ENCODE data around the gene EXOC6.
"Not testable (repeated sequence)": the region's sequence is repeated elsewhere in the genome, so short reads cannot be mapped to it uniquely, and the experiment has no call there.

The EXOC6 gene

DNA sequence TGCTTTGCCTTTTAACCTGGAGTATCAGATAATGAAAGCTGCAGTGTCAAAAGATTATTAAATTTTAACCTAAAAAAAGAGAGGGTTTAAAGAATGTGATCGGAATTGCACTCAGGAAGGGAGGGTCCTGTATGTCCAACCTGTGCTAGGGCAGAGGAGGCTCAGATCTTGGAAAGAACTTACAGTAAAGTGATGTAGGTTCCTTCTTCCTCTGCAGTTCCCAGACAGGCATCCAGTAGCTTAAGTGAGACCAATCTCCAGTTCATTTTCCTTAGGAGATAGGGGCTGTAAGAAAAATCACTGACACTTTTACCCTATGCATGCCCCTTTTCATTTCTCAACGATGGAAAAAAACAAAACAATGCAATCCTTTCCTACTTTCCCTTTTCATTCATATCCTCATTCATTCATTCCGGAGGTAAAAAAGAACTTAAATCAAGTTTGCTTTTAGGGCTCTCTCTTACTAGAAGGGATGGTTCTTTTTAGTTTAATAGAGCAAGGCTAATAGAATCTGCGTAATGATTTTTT lies 28.3 kb downstream of the EXOC6 start:
- DNase-seq (ENCODE audit: low read depth in 1 of 2, low spot score in 1 of 2), result no peak

DNA sequence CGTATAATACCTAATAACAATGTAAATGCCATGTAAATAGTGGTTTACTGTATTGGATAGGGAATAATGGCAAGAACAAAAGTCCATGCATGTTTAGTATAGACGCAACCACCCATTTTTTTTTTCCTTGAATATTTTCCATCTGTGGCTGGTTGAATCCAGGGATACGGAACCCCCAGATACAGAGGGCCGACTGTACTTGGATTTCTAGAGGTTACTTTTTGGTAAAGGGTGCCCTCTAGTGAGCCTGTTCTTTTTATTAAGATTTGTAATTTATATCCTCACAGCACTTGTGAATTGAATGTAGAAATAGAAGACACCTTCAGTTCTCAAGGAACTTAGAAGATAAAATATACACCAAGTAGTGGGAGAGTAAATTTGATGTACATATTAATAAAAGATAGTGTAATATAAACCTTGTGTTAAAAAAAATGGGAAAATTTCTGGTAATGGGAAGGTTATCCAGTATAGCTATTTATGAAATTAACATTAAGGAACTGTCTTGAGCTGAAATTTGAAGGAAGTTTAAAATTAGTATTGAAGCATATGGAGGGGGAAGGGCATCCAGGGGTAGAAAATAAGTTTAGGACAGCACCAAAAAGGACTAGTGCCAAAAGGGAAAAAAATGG lies 32.0 kb downstream of the EXOC6 start:
- no peak for DNase-seq (ENCODE audit: low read depth in 1 of 2, low spot score in 1 of 2)

DNA sequence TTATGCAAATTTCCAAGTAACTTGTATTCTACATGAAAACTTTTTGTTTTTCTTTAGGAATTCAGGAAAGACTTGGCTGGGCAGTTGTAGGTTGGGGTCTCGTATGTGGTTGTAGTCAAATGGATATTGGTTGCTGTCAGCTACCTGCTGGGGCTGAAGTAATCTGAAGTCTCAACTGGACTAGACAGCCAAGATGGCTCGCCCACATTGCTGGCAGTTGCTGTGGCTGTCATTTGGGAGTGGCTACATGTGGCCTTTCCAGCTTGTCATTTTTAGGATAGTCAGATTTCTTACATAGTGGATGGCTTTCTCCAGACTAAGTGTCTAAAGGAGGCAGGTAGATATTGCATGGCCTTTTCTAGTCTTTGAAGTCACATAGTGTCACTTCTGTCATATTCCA lies 32.6 kb downstream of the EXOC6 start:
- DNase-seq (ENCODE audit: low read depth in 1 of 2, low spot score in 1 of 2), result no peak

DNA sequence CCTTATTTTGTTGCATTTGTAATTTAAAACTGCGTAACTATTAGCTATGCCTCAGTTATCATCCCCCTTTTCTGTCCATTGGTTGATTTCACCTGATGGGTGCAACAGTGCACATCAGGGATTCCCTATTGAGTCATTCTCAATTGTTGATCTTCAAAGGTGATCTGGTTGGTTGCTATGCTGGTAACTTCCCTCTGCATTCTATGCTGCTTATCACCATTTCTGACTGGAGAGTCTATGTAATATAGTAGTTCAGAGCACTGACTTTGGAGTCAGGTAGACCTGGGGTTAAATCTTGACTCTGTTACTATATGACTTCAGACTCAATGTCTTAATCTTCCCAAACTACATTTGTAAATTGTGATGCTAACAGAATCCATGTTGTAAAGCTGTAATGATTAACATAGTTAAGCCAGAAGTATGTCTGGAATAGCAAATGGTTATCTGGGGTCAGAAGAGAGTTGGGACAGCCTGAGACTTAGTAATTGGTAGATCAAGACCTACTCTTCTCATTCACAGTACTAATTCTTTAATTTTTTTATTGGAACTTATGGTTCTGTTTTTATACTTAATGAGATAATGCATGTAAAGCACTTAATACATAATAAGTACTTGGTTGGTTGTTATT lies 38.1 kb downstream of the EXOC6 start:
- DNase-seq (ENCODE audit: low read depth in 1 of 2, low spot score in 1 of 2), result no peak

DNA sequence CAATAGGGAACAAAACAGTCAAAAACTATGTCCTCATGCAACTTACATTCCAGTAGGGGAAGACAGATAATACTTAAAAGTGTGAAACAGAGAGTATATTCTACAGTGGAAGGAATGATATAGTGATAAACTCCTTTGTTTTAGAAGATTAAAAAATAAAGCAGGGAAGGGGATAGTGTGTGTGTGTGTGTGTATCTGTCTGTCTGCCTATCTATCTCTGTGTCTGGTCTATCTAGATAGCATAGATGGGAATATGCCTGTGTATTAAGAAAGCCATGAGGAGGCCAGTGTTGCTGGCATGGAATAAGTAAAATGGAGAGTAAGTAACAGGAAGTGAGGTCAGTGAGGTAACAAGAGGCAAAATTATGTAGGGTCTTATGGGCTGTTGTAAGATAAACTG lies 42.2 kb downstream of the EXOC6 start:
- no peak for DNase-seq (ENCODE audit: low read depth in 1 of 2, low spot score in 1 of 2)

DNA sequence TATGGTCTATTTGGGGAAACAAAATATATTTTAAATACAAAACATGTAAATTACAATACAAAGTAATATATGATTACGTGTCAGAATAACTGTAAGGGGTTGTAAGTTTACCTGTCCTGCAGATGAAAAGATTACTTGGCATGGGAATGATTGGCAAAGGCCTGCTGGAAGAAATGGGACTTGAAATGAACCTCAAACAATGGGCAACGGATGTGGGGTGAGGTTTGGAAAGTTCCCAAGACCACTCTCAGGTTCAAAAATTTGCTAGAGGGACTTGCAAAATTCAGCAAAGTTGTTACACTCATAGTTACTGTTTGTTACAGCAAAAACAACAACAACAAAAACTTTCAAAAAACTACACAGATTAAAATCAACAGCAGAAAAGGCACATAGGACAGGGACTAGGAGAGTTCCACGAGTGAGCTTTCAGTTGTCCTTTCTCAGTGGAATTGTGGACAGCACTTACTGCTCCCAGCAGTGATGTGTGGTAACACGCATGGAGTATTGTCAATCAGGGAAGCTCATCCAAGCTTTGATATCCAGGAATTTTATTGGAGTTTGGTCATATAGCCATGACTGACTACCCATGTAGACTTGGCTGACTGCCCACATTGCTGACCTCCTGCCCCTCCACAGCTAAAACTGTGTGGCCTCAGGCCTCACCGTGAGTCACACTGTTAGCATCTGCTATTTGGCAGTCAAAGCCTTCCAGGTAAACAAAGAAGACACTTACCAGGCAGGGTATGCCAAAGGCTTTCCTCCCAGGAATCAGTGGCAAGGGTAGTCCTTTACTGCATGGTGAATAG lies 43.8 kb downstream of the EXOC6 start:
- DNase-seq (ENCODE audit: low read depth in 1 of 2, low spot score in 1 of 2), result no peak

DNA sequence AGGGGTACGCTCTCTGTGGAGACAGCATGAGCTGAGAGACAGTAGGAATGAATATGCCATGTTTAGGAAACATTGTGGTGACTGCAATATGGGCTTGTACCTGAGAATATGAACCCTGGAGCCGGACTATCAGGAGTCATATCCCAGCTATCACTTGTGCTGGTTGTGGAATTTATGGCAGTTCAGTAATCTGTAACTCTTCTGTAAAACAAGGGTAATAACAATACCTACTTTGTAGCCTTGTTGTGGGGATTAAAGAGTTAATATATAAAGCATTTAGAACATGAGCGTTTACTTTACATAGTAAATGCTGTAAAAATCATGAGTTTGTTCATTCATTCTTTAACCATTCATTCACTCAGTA lies 44.4 kb downstream of the EXOC6 start:
- DNase-seq (ENCODE audit: low read depth in 1 of 2, low spot score in 1 of 2), result no peak

DNA sequence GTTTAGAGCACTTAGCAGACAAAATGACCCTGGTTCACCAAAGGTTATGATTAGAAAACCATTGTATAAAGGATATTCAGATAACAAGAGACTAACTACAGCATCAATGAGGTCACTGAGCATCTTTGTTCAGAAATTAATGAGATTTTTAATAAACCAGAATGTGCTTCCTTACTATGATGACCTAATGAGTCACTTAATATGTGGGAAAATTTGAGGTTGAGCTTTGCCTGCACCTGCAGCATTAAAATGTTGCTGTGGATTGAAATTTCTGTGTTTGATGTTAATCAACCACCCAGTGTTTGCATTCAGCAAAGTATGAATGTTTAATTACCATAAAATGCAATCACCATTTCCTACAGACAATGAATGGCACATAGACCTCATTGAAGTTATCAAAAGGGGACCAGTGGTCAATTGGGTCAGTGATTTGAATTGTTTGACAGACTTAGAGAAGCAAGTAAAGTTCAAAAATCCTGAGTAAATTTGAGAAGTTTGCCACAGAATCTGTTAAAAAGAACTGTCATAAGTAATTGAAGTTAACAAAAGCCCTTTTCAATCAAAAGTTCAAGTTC lies 45.8 kb downstream of the EXOC6 start:
- DNase-seq (ENCODE audit: low read depth in 1 of 2, low spot score in 1 of 2), result no peak

DNA sequence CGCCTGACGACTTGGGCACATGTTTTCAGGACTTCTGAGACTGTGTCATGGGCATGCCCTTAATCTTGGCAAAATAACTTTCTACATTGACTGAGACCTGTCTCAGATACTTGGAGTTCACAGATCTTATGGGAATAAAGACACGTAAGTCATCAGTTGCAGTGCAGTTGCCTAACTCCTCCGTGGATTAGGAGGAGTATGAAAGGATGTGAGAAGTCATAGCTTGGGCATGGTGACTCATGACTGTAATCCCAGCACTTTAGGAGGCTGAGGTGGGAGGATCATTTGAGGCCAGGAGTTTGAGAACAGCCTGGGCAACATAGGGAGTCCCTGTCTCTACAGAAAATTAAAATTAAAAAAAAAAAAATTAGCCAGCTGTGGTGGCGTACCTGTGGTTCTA lies 49.6 kb downstream of the EXOC6 start:
- DNase-seq (ENCODE audit: low read depth in 1 of 2, low spot score in 1 of 2), result no peak

DNA sequence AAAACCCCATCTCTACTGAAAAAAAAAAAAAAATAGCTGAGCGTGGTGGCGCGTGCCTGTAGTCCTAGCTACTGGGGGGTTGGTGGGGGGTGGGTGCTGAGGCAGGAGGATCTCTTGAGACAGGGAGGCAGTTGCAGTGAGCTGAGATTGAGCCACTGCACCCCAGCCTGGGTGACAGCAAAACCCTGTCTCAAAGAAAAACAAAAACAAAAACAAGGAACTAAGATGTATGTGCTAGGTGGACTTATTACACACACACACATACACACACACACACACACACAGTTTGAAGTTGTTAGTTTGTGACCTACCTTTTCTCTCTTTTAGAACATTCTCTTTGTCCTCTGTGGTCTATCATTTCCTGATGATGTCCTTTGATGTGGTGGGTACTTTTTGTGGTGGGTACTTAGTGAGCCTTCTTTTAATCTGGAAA lies 53.5 kb downstream of the EXOC6 start:
- no peak for DNase-seq (ENCODE audit: low read depth in 1 of 2, low spot score in 1 of 2)

DNA sequence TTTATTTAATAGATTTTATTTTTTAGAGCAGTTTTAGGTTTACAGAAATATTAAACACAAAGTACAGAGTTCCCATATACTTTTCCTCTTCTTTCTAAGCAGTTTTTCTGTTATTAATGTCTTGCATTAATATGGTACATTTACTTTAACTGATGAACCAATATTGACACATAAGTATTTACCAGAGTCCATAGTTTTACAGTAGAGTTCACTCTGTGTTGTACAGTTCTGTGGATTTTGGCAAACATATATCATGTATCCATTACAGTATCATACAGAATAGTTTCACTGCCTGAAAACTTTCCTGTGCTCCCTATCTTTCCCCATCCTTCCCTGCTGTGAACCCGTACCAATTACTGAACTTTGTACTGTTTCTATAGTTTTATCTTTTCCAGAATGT lies 55.3 kb downstream of the EXOC6 start:
- DNase-seq (ENCODE audit: low read depth in 1 of 2, low spot score in 1 of 2), result no peak

DNA sequence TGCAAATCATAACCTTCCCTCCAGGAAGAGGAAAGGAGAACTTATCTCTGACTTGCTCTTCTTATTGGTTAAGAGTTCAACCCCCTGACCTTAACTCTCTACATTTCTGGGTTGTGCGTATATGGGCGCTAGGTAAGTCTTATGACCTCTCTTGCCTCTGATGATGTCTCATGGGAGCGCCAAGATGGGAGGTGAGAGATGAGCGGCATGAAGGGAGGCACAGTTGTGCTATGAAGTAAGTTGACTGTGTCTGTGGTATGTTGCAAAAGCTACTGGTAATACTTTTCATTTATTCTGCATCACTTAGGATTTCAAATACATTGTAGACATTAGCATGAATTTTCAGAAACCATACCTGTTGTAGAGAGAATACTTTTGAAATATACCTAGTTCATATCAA lies 59.0 kb downstream of the EXOC6 start:
- no peak for DNase-seq (ENCODE audit: low read depth in 1 of 2, low spot score in 1 of 2)

DNA sequence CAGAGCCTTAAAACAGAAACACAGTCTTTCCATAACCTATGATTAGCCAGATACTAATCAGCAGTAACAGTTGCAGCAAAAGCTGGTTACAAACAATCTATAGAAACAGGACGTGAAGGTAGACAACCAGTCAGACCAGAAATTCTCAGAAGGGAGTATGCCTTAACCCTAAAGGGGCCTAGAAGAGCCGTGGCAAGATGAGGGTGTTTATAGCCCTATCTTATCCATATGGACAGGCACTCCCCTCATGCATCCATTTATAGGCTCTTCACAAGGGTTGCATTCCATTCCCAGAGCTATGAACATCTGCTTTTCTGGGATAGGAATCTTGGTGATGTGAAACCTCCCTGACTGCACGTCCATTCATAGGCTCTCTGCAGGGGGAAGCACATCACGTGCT lies 64.3 kb downstream of the EXOC6 start:
- DNase-seq (ENCODE audit: low read depth in 1 of 2, low spot score in 1 of 2), result not testable (repeated sequence)

DNA sequence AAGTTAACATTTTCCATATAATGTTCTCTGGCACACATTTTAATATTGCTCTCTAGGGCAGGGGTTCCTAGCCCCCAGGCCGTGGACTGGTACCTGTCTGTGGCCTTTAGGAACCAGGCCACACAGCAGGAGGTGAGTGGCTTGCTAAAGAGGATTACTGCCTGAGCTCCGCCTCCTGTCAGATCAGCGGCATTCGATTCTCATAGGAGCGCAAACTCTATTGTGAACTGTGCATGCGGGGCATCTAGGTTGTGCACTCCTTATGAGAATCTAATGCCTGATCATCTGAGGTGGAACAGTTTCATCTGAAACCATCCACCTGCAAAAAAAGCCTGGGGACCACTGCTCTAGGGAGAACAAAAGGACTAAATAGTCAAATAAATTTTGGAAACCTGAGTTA lies 65.7 kb downstream of the EXOC6 start:
- DNase-seq (ENCODE audit: low read depth in 1 of 2, low spot score in 1 of 2), result no peak

DNA sequence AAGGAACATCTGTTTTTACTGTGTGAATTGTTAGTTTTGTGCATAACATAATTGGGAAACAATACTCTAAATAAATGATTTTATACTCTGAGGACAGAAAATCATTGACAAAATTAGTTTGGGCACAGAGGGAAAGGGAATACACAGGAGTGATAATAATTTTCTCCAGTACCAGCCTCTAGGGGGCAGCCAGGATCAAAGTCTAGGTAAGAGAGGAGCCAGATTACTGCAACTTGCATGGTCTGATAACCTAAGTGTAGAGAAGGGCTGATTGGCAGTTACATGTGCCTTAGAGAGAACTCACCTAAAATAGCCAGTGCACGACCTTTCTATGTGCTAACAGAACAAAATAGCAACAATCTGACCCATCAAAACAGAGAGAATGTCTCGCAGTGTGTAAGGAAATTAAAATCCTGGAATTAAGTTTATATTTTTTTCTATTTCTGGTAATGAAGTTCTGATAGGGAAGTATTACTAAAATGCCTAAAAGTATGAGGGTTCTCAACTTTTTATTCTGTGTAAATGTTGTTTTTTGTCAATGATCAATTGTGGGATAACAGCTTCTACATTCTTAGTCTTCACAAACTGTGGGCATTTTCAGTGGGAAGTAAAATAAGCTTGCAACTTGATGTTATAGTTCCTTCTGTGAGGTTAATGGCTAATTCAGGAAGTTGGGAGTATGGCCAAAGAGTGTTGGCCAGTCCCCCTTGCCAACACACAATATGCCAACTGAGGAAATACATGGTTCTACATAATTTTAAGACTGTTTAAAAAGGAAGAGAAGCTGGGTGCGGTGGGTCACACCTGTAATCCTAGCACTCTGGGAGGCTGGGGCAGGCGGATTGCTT lies 66.4 kb downstream of the EXOC6 start:
- DNase-seq (ENCODE audit: low read depth in 1 of 2, low spot score in 1 of 2), result no peak

DNA sequence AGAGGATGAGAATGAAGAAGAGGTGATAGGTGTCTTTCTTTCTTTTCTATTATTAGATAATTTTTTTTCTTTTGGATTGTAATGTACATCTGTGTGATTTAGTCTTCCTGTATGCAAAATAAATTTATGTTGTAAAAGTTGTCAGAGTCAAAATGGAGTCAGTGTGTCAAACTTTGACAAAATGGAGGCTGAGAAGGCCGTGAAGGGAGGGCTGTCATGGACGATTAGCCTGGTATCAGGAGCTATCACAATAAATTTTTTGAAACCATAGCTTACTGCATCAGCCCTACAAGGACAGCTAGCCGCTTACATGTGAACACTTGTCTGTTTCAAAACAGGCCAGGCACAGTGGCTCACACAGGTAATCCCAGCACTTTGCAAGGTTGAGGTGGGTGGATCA lies 67.6 kb downstream of the EXOC6 start:
- no peak for DNase-seq (ENCODE audit: low read depth in 1 of 2, low spot score in 1 of 2)

DNA sequence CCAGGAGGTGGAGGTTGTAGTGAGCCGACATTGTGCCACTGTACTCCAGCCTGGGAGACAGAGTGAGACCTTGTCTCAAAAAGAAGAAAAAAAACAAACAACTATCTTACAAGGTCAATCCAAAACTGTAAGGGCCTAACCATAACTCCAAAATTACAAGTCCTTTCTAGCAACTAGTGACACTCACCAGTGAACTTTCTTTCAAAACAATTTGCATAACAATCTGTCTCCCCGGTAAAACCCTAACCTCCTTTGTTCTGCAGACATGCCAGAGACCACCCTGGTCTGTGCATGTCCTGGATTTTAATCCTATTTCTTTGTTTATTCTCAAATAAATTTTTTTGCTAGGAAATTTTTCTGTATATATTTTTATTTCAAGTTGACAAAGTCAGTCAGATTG lies 68.1 kb downstream of the EXOC6 start:
- DNase-seq (ENCODE audit: low read depth in 1 of 2, low spot score in 1 of 2), result no peak

DNA sequence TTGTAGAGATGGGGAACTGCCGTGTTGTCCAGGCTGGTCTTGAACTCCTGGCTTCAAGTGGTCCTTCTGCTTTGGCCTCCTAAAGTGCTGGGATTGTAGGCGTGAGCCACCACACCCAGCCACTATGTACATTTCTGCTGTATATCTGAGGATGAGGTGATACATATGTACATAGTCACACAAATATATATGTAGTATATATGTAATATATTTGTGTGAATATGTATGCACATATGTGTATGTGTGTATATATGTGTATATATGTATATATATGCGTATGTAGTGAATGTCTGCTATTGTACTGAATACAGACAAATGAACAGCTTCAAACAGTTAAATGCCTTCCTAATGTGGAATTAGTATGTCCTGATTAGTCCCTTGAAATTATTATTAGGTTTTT lies 70.3 kb downstream of the EXOC6 start:
- DNase-seq (ENCODE audit: low read depth in 1 of 2, low spot score in 1 of 2), result no peak

DNA sequence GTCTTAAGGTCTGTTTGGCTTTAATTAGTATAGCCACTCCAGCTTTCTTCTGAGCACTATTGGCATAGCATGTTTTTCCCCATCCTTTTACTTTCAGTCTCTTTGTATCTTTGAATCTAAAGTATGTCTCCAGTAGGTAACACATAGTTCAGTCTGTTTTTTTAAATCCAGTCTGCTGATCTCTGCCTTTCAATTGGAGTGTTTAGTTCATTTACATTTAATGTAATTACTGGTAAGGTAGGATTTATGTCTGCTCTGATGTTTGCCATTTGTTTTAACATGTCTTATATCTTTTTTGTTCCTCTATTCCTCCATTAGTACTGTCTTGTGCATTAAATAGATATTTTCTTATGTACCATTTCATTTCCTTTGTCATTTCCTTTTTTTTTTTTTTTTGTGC lies 72.5 kb downstream of the EXOC6 start:
- no peak for DNase-seq (ENCODE audit: low read depth in 1 of 2, low spot score in 1 of 2)

DNA sequence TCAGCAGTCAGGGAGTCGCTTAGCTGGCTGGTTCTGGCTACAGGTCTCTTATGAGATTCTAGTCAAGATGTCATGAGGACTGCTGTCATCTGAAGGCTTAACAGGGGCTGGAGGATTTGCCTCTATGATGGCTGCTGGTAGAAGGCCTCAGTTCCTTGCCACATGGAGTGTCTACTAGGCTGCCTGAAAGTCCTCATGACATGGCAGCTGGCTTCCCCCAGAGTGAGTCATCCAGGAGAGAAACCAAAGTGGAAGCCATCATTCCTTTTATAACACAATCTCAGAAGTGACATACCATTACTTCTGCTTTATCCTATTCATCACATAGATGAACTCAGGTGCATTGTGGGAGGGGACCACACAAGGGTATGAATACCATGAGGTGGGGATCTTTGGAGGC lies 75.1 kb downstream of the EXOC6 start:
- no peak for DNase-seq (ENCODE audit: low read depth in 1 of 2, low spot score in 1 of 2)

DNA sequence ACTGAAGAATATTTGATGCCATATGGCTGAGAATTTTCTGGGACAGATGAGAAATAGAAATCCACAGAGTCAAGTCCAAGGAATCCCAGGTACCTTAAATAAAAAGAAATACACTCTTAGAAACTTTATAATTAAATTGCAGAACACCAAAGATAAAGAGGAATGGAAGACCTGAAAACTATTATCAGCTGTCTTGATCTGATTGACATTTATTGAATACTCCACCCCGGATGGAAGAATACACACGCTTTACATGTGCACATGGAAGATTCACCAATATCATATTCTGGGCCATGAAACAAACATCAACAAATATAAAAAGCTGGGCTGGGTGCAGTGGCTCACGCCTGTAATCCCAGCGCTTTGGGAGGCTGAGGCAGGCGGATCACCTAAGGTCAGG lies 81.6 kb downstream of the EXOC6 start:
- no peak for DNase-seq (ENCODE audit: low read depth in 1 of 2, low spot score in 1 of 2)
